Activated naive CD8-positive, alpha-beta T cell treated with anti-CD3 and anti-CD28 coated beads, Interleukin-2, amount 10 ng/mL, durations not matched to agents 7 days and 5 days (primary cell): ENCODE measurements around the gene PARD3. TPM values are rescaled to one million over a fixed set of nuclear protein-coding genes. Genes with fewer than 3 reads are reported as not detected.

Experiments
- ATAC-seq: fragments of 150-1000 bp; cut with Tn5 transposase; one replicate; pipeline ENCODE4 v1.10.0; 2021; ENCODE audit warnings: low read depth, moderate library complexity
- POLR2A ChIA-PET: fragments of 350-600 bp; sonication (Branson Sonifier 250); formaldehyde crosslinking; loops from one replicate; lab custom pipeline; 2021; ENCODE audit warnings: antibody characterized with exemption; lab: Charles Lee
- DNase-seq: peaks from one replicate; pipeline ENCODE4 v3.0.0; 2021
- H3K27ac Mint-ChIP-seq: one replicate; pipeline ENCODE4 v1.8.0; 2022; ENCODE audit warnings: mild to moderate bottlenecking, mixed read lengths
- H3K27me3 Mint-ChIP-seq: one replicate; pipeline ENCODE4 v1.8.0; 2022; ENCODE audit warnings: mild to moderate bottlenecking, moderate library complexity, mixed read lengths
- H3K36me3 Mint-ChIP-seq: one replicate; pipeline ENCODE4 v1.8.0; 2021; ENCODE audit warnings: mild to moderate bottlenecking, mixed read lengths
- H3K4me1 Mint-ChIP-seq: one replicate; pipeline ENCODE4 v1.8.0; 2021; ENCODE audit warnings: mixed read lengths
- H3K4me3 Mint-ChIP-seq: one replicate; pipeline ENCODE4 v1.8.0; 2022; ENCODE audit warnings: mild to moderate bottlenecking, moderate library complexity, mixed read lengths
- H3K9me3 Mint-ChIP-seq: one replicate; pipeline ENCODE4 v1.8.0; 2021; ENCODE audit warnings: mixed read lengths
- total RNA-seq, 2 experiments: library from RNA; stranded (reverse); gene quantifications; one replicate each; pipeline ENCODE4 v1.2.3, GENCODE V29; 2021

PARD3 gene
- total RNA-seq, 2 experiments from 2014 or later, result 0.48 to 0.55 TPM

DNA sequence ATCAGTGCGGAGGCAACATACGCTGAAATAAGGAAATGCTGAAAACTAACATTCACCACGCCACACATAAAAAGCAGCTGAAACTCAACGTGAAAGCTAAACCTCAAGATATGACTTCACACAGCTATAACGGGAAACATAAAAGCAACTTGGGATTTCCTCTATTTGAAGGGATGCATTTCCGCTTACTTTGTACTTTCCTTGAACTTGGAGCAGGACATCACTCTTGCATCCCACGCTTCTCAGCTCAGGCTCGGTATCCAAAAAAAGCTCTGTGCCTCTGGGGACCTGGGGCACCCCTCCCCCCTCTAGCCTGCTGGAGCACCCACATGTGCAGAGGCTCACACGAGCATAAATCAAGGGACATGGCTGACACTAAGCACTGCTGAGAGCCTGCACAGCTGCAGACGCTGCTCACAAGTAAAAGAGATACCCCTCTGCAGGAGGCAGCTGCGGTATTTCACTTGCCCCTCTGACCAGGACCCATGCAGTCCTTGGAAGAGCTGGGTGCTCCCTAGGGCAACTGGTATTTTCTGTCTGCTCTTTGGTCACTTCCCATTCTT lies 34.2 kb downstream of the PARD3 start:
- ATAC-seq, result no peak
- Mint-ChIP-seq H3K4me1 (peaks cover 7% of the 10 kb centered on the region), H3K27me3 (peaks cover 24% of the 10 kb centered on the region), H3K9me3 (no peaks in the 10 kb centered on the region), H3K27ac (no peak overlapping the region), H3K36me3 (no peaks in the 10 kb centered on the region), H3K4me3 (no peak overlapping the region)
- POLR2A ChIA-PET, result no interaction called here
- no peak for DNase-seq

DNA sequence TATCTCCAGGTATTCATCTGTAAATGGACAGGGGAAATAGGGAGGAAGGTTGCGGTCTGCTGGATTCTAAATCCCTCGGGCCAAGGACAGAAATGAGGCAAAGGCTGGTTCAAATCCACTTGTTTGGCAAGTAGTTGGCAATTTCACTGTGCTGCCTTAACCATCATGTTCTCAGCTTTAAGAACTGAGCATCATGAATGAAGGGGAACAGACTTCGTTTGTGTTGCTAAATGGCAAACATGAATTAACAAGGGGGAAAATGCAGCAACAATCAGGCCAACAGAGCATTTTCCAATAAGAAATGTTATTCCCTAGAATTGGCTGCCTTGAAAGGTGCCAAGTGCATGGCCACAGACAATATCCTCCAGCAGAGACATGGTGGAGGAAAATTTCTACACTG lies 36.9 kb downstream of the PARD3 start:
- POLR2A ChIA-PET, result no interaction called here
- no peaks in the 10 kb centered on the region for H3K36me3 Mint-ChIP-seq
- no peak overlapping the region for H3K4me3 Mint-ChIP-seq
- H3K4me1 Mint-ChIP-seq, result peaks cover 7% of the 10 kb centered on the region
- DNase-seq (no peak), ATAC-seq (no peak)
- H3K27ac Mint-ChIP-seq, result no peak overlapping the region
- H3K27me3 Mint-ChIP-seq, result peaks cover 36% of the 10 kb centered on the region
- H3K9me3 Mint-ChIP-seq, result no peaks in the 10 kb centered on the region

DNA sequence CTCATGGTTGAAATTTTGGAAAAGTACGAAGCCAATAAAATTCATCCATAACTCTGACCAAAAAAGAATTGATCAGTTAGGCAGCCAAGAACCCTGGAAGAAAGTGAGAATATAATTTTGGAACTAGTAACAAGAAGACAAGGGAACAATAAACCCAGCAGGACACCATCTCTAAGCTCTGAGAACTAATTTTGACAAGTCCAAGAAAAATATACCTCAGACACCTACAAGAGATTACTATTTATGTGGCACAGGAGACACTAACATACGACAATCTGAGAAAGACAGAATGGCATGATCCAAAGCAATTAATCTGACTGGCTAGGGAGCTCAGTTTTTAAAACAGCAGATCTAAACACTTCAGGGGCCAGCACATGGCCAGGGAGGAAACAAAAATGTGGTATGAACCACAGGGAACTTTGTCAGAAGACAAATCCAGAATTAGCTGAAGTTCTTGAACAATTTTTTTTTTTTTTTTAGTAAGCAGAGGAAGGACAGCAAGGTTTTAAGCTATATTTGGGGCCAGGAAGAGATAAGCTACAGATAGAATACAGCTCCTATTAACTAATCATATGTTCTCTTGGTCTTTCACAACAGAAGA lies 38.9 kb downstream of the PARD3 start:
- Mint-ChIP-seq H3K4me3 (no peak overlapping the region), H3K9me3 (no peaks in the 10 kb centered on the region), H3K4me1 (peaks cover 7% of the 10 kb centered on the region), H3K27ac (no peak overlapping the region), H3K36me3 (no peaks in the 10 kb centered on the region), H3K27me3 (peaks cover 28% of the 10 kb centered on the region)
- no peak for DNase-seq
- POLR2A ChIA-PET, result no interaction called here
- no peak for ATAC-seq

DNA sequence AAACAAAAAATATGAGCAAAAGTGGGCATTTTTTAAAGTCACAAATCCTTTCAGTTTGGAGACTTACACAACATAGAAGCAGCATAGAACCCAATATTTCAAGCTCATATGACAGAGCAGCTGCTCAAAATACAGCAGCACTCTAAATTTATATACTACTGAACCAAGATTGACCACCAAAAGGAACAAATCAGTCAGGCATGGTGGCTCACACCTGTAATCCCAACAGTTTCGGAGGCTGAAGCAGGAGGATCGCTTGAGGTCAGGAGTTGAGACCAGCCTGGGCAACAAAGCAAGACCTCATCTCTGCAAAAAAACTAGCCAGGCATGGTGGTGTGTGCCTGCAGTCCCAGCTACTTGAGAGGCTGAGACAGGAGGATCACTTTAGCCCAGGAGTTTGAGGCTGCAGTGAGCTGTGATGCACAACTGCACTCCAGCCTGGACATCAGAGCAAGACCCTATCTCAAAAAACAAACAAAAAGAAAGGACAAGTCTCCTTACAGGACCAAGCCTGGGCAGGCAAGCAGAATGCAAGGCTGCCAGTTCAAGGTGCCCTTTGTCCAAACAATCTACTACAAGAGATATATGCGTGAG lies 40.0 kb downstream of the PARD3 start:
- ATAC-seq (no peak), DNase-seq (no peak)
- peaks cover 23% of the 10 kb centered on the region for H3K27me3 Mint-ChIP-seq
- no peak overlapping the region for H3K27ac Mint-ChIP-seq
- H3K4me1 Mint-ChIP-seq, result no peaks in the 10 kb centered on the region
- no peaks in the 10 kb centered on the region for H3K36me3 Mint-ChIP-seq
- no peak overlapping the region for H3K4me3 Mint-ChIP-seq
- H3K9me3 Mint-ChIP-seq, result no peaks in the 10 kb centered on the region
- POLR2A ChIA-PET, result no interaction called here

DNA sequence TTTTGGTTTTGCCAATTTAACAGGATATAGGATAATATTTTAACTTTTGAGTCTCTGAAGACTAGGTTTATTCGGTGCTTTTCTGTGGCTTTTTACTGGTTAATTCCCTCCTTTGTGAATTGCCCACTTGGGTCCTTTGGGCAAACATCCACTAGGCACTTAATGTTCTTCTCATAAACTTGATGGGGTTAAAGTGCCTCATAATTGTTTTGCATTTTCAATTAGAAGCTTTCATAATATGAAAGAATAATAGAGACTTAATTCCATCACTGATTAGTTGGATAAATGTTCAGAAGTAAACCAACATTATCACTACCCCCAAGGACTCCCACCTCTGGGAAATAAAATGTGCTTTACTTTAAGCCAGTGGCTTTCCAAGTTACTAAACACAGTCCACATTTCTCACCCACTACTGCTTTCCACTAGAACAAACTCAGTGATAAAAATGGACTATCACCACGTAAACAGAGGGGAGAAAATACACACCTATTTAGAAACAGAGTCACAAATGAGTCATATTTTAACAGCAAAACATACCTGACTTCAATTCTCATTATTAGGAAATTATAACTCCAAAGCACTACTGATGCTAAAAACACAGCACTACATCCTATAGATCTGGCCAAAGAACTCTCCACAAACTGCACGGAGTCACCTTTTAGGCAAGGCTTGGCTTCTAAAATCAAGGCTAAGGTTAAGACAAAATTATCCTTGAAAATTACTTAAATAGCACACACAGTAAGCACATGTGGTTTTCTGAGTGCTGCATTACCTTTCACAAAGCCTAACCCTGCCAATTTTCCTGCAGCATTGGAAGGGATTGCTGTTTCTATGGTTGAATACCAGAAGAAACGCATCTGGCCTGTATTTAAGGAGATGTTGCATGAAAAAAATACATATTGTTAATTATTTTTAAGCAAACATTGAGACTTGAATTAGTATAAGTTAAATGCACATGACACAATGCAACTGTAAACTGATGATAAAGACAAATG lies 41.2 kb downstream of the PARD3 start:
- H3K36me3 Mint-ChIP-seq, result no peaks in the 10 kb centered on the region
- H3K4me1 Mint-ChIP-seq, result no peaks in the 10 kb centered on the region
- H3K27ac Mint-ChIP-seq, result no peak overlapping the region
- DNase-seq (no peak), ATAC-seq (no peak)
- no peaks in the 10 kb centered on the region for H3K9me3 Mint-ChIP-seq
- POLR2A ChIA-PET, result no interaction called here
- H3K27me3 Mint-ChIP-seq, result peaks cover 21% of the 10 kb centered on the region
- H3K4me3 Mint-ChIP-seq, result no peak overlapping the region

DNA sequence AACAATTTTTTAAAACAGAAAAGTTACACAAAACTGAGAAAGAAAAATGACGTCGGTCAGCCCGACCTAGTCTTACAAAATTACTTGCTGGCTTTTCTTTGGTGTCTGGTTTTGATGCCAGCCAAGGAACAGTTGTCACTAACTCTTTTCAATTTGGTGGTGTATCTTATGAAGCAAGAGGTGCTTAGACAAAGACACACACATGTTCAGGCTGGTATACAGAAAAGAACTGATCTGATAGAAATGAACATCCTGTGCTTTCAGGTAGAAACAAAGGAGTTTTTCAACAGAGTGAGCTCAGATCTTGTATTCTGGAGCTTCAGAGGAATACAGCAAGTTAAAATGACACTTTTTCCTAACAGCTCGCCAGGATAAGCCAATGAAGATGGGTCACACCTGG lies 43.6 kb downstream of the PARD3 start:
- no peak overlapping the region for H3K4me3 Mint-ChIP-seq
- no peak overlapping the region for H3K27ac Mint-ChIP-seq
- DNase-seq (no peak), ATAC-seq (no peak)
- H3K4me1 Mint-ChIP-seq, result no peaks in the 10 kb centered on the region
- no peaks in the 10 kb centered on the region for H3K9me3 Mint-ChIP-seq
- H3K27me3 Mint-ChIP-seq, result peaks cover 17% of the 10 kb centered on the region
- POLR2A ChIA-PET, result no interaction called here
- H3K36me3 Mint-ChIP-seq, result no peaks in the 10 kb centered on the region

DNA sequence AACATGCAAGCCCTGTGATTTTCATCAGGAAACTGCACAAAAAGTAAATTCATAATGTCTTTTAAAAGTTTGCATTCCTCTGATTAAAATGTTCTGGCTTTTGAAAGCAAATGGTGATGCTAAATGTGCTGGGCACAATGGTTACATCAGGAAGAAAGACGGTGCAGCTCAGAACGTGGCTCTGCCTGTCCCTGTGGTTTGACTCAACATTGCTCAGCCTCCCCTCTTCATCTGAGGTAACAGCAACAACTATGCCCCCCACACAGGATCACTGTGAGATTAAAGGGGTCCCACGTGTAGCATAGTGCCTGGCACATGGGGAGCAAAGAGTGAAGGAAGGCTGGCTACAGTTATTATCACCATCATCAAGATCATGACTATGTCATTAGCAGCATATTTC lies 44.0 kb downstream of the PARD3 start:
- Mint-ChIP-seq H3K4me1 (no peaks in the 10 kb centered on the region), H3K36me3 (no peaks in the 10 kb centered on the region), H3K4me3 (no peak overlapping the region), H3K27me3 (peaks cover 16% of the 10 kb centered on the region), H3K9me3 (no peaks in the 10 kb centered on the region), H3K27ac (no peak overlapping the region)
- no peak for DNase-seq
- POLR2A ChIA-PET, result no interaction called here
- no peak for ATAC-seq

DNA sequence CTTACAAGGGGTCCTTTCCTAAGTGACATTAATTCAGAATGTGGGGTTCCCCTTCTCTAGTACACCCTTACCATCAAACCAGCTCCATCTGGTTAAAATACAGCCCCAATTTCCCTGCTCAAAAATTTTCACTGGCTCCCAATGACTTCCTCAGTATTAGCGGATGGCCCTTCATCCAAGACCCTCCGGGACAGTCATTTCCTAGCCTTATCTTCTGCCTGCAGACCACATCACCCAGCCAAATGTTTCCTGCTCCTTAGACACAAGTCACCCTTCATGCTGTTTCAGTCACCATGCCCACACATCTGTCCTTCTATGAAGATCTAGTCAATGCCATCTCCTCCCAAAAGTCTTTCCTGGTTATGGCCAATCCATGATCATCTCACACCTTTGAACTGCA lies 45.2 kb downstream of the PARD3 start:
- H3K9me3 Mint-ChIP-seq, result no peaks in the 10 kb centered on the region
- no peaks in the 10 kb centered on the region for H3K4me1 Mint-ChIP-seq
- ATAC-seq (no peak), DNase-seq (no peak)
- peaks cover 8% of the 10 kb centered on the region for H3K27me3 Mint-ChIP-seq
- no peaks in the 10 kb centered on the region for H3K36me3 Mint-ChIP-seq
- POLR2A ChIA-PET, result no interaction called here
- no peak overlapping the region for H3K27ac Mint-ChIP-seq
- H3K4me3 Mint-ChIP-seq, result no peak overlapping the region

DNA sequence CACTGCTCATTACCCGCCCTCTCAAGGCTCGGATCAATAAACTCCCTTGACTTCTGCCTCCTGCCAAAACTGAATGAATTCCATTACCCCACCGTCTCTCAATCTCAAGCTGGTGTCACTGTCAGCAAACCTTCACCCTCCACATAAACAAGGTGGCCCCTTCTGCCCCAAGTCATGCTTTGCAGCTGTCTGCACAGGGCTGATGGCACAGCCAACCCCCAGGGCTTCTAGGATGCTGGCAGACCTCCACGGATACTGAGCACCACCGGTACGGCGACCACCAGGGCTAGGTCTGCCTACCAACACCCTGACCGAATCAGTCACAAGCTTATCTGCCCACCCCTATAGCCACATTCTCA lies 46.1 kb downstream of the PARD3 start:
- H3K27me3 Mint-ChIP-seq, result peaks cover 7% of the 10 kb centered on the region
- H3K4me1 Mint-ChIP-seq, result no peaks in the 10 kb centered on the region
- no peak overlapping the region for H3K27ac Mint-ChIP-seq
- no peak overlapping the region for H3K4me3 Mint-ChIP-seq
- ATAC-seq (no peak), DNase-seq (no peak)
- POLR2A ChIA-PET, result no interaction called here
- H3K36me3 Mint-ChIP-seq, result no peaks in the 10 kb centered on the region
- no peaks in the 10 kb centered on the region for H3K9me3 Mint-ChIP-seq

DNA sequence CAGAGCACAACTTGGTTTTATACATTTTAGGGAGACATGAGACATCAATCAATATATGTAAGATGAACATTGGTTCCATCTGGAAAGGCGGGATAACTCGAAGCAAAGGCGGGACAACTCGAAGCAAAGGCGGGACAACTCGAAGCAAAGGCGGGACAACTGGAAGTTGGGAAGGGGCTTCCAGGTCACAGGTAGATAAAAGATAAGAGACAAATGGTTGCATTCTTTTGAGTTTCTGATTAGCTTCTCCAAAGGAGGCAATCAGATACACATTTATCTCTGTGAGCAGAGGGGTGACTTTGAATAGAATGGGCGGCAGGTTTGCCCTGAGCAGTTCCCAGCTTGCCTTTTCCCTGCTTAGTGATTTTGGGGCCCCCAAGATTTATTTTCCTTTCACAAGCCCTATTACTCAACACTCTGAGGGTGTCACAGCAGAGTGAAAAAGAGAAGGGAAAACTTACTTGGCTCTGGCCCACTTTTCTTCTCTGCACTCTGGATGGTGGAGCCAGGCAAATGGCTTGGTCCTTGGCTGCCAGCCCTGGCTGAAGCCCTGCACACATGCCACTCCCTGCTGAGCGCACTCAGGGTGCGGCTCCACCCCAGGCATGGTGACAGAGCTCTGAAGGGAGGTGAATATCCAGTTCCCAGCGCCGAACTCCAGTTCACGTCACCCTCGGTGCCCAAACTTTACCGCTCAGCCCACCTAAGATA lies 46.7 kb downstream of the PARD3 start:
- ATAC-seq, result no peak
- H3K9me3 Mint-ChIP-seq, result no peaks in the 10 kb centered on the region
- peaks cover 5% of the 10 kb centered on the region for H3K27me3 Mint-ChIP-seq
- DNase-seq, result no peak
- no peak overlapping the region for H3K4me3 Mint-ChIP-seq
- H3K27ac Mint-ChIP-seq, result no peak overlapping the region
- H3K36me3 Mint-ChIP-seq, result no peaks in the 10 kb centered on the region
- POLR2A ChIA-PET, result no interaction called here
- H3K4me1 Mint-ChIP-seq, result no peaks in the 10 kb centered on the region

DNA sequence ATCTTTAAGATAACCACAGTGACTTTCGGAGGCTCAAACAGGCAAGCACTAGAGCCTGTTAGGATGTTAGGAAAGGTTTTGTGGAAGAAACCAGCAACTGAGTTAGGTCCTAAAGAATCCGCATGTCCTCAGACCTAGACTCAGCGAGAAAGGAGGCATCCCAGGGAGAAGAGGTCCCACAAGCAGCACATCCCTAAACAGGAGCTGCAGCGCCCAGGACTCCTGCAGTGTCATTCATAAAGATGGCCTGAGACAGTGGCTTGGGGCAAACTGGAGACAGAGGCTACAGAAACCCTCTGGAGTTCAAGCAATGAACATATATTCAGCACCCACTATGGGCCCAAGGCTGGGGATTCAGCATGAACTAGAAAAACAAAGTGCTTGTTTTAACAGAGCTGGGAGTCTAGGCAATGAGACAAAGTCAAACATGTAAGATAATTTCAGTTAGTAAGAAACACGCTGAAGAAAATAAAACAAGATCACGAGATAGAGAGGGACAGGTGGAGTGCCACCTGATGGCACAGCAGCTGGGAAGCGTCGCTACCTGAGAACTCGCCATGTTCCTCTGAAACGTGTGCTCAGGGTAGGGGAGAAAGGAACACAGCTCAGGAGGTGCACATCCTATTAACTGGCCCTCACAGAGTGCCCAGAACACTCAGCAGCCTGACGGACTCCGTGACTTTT lies 48.1 kb downstream of the PARD3 start:
- H3K4me1 Mint-ChIP-seq, result no peaks in the 10 kb centered on the region
- no peaks in the 10 kb centered on the region for H3K36me3 Mint-ChIP-seq
- H3K9me3 Mint-ChIP-seq, result no peaks in the 10 kb centered on the region
- DNase-seq (no peak), ATAC-seq (no peak)
- no peak overlapping the region for H3K27ac Mint-ChIP-seq
- POLR2A ChIA-PET, result no interaction called here
- H3K4me3 Mint-ChIP-seq, result no peak overlapping the region
- peaks cover 5% of the 10 kb centered on the region for H3K27me3 Mint-ChIP-seq

DNA sequence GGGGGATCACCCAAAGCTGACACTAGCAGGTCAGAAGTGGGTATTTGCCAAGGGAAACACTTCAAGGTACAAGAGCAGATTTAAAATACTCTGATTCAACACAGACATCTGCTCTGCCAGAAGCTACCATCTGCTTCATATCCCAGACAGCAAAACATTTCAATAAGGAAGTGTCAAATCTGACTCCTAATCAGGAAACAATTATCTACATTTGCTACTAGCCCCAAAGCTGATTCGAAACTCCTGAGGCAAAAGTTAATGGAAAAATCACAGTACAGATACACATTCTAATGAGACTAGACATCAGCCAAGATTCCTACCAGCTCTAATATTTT lies 48.9 kb downstream of the PARD3 start:
- H3K27me3 Mint-ChIP-seq, result peaks cover 5% of the 10 kb centered on the region
- POLR2A ChIA-PET, result no interaction called here
- ATAC-seq (no peak), DNase-seq (no peak)
- H3K27ac Mint-ChIP-seq, result no peak overlapping the region
- no peaks in the 10 kb centered on the region for H3K9me3 Mint-ChIP-seq
- no peak overlapping the region for H3K4me3 Mint-ChIP-seq
- H3K4me1 Mint-ChIP-seq, result no peaks in the 10 kb centered on the region
- no peaks in the 10 kb centered on the region for H3K36me3 Mint-ChIP-seq

DNA sequence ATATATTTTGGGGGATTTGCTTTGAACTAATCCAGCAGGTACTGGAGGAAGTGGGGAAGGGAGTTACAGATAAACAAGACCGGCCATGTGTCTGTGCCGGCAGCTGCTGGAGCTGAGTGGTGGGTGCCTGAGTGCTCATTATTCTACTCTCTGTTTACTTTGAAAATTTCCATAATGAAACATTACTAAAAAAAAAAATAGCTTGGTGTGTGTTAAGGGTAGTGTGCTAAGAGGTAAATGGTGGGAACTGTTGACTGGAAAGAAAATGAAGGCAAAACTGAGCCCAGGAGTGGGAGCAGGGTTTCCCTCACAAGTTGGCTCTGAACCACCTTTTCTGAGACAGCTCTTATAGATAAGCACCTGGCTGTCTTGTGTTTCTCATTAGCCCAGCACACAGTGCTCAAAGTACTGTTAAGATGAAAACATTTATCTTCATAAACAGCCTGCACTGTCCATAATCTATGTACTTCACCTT lies 50.6 kb downstream of the PARD3 start:
- ATAC-seq (no peak), DNase-seq (no peak)
- POLR2A ChIA-PET, result no interaction called here
- H3K36me3 Mint-ChIP-seq, result no peaks in the 10 kb centered on the region
- no peak overlapping the region for H3K27ac Mint-ChIP-seq
- no peaks in the 10 kb centered on the region for H3K9me3 Mint-ChIP-seq
- peaks cover 5% of the 10 kb centered on the region for H3K27me3 Mint-ChIP-seq
- H3K4me1 Mint-ChIP-seq, result no peaks in the 10 kb centered on the region
- no peak overlapping the region for H3K4me3 Mint-ChIP-seq
